Stomach (tissue), 4 donors: ENCODE data around the gene SLC13A3.

Experiments used
- CTCF ChIP-seq, 7 experiments: fragments of 450-650 bp in 4 of 7; fragments of 200-600 bp in 3 of 7; sonication (generic) in 3 of 7; IDR thresholded peaks; one replicate each; pipeline ENCODE4 v1.5.1; 2016 to 2019; ENCODE audit warnings: antibody characterized with exemption in 7 of 7, control low read depth in 2 of 7, mild to moderate bottlenecking in 1 of 7
- EP300 ChIP-seq: sonication (generic); formaldehyde crosslinking; IDR thresholded peaks from one replicate; pipeline ENCODE4 v1.6.1; 2017; ENCODE audit warnings: antibody characterized with exemption
- POLR2A ChIP-seq, 4 donors: fragments of 450-650 bp; IDR thresholded peaks; one replicate each; pipeline ENCODE4 v1.6.1; 2016; ENCODE audit warnings: antibody characterized with exemption in 4 of 4, control low read depth in 2 of 4, mild to moderate bottlenecking in 1 of 4, moderate library complexity in 1 of 4
- POLR2AphosphoS5 ChIP-seq, 3 donors: sonication (generic); formaldehyde crosslinking; IDR thresholded peaks; one replicate each; pipeline ENCODE4 v1.6.1; 2016; ENCODE audit warnings: antibody characterized with exemption in 3 of 3

GRCh38 chr20:46698788-46699187 is 47.5 kb upstream of the SLC13A3 start:
- TF ChIP-seq CTCF (IDR thresholded peaks at IDR 0.05), result no peak
- no peak for TF ChIP-seq POLR2A (IDR thresholded peaks at IDR 0.05)
- no peak for TF ChIP-seq EP300
- TF ChIP-seq POLR2AphosphoS5 (IDR thresholded peaks at IDR 0.05), result no peak
